Activated naive CD8-positive, alpha-beta T cell treated with anti-CD3 and anti-CD28 coated beads, Interleukin-2, amount 10 ng/mL, durations not matched to agents 7 days and 5 days (primary cell): ENCODE measurements around the gene NT5DC3. TPM values are rescaled to one million over a fixed set of nuclear protein-coding genes. Genes with fewer than 3 reads are reported as not detected.

ENCODE experiments used
- ATAC-seq: fragments of 150-1000 bp; cut with Tn5 transposase; one replicate; pipeline ENCODE4 v1.10.0; 2021; ENCODE audit warnings: low read depth, moderate library complexity
- POLR2A ChIA-PET: fragments of 350-600 bp; sonication (Branson Sonifier 250); formaldehyde crosslinking; loops from one replicate; lab custom pipeline; 2021; ENCODE audit warnings: antibody characterized with exemption; lab: Charles Lee
- DNase-seq: peaks from one replicate; pipeline ENCODE4 v3.0.0; 2021
- H3K27ac Mint-ChIP-seq: one replicate; pipeline ENCODE4 v1.8.0; 2022; ENCODE audit warnings: mild to moderate bottlenecking, mixed read lengths
- H3K27me3 Mint-ChIP-seq: one replicate; pipeline ENCODE4 v1.8.0; 2022; ENCODE audit warnings: mild to moderate bottlenecking, moderate library complexity, mixed read lengths
- H3K36me3 Mint-ChIP-seq: one replicate; pipeline ENCODE4 v1.8.0; 2021; ENCODE audit warnings: mild to moderate bottlenecking, mixed read lengths
- H3K4me1 Mint-ChIP-seq: one replicate; pipeline ENCODE4 v1.8.0; 2021; ENCODE audit warnings: mixed read lengths
- H3K4me3 Mint-ChIP-seq: one replicate; pipeline ENCODE4 v1.8.0; 2022; ENCODE audit warnings: mild to moderate bottlenecking, moderate library complexity, mixed read lengths
- H3K9me3 Mint-ChIP-seq: one replicate; pipeline ENCODE4 v1.8.0; 2021; ENCODE audit warnings: mixed read lengths
- total RNA-seq, 2 experiments: library from RNA; stranded (reverse); gene quantifications; one replicate each; pipeline ENCODE4 v1.2.3, GENCODE V29; 2021

The NT5DC3 gene
- total RNA-seq, 2 experiments from 2014 or later: 3.4 to 4.1 TPM

DNA sequence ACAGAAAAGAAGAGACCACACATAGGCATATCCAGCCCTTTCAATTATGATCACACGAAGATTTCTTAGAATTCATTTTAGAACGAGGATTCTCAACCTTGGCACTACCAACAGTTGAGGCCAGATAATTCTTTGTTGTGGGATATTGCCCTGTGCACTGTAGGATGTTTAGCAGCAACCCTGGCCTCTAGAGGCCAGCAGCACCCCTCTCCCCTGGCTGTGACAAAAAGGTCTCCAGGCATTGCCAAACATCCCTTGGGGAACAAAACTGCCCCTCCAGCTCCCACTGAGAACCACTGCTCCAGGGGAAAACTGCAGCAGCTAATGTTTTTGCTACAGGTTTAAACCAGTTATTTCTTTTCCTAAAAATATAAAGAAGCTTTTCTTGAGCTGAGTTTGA, 7.1 kb downstream of the NT5DC3 start:
- POLR2A ChIA-PET: no interaction called here
- H3K9me3 Mint-ChIP-seq: peaks cover 3% of the 10 kb centered on the region
- peaks cover 8% of the 10 kb centered on the region for H3K4me1 Mint-ChIP-seq
- no peak for ATAC-seq
- no peak for DNase-seq
- H3K27ac Mint-ChIP-seq: no peak overlapping the region
- H3K4me3 Mint-ChIP-seq: no peak overlapping the region
- peaks cover 3% of the 10 kb centered on the region for H3K36me3 Mint-ChIP-seq
- H3K27me3 Mint-ChIP-seq: no peaks in the 10 kb centered on the region

DNA sequence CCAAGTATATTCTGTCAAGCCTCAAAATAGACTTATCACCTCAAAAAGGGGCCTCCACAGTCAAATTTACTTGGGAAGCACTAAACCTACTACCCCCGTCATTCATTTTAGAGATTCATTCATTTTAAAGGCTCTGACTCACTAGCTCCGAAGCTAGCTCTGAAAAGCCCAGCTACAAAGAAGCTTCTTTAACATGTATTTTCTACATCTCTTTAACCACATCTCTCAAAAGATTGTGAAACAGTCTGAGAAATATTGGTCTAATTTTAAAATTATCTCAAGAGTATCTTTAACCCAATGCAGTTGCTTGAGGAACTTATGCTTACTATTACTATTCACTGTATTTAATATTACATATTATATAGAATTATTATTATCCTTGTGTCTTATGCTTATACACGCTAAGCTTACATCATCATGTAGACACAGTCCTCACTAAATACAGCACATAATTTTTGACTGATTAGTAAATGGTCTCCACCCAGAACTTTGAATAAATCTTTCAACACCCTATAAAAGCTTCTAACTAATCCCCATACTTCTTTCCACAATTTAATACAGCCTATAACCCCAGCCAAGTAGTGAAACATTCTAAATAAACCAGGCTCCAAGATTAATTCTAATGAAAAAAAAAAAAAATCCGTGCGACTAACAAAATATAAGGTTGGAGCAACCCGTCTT, 7.8 kb downstream of the NT5DC3 start:
- no peak overlapping the region for H3K27ac Mint-ChIP-seq
- peaks cover 3% of the 10 kb centered on the region for H3K9me3 Mint-ChIP-seq
- peaks cover 6% of the 10 kb centered on the region for H3K4me1 Mint-ChIP-seq
- H3K27me3 Mint-ChIP-seq: no peaks in the 10 kb centered on the region
- no peak overlapping the region for H3K4me3 Mint-ChIP-seq
- ATAC-seq (no peak), DNase-seq (no peak)
- H3K36me3 Mint-ChIP-seq: peaks cover 3% of the 10 kb centered on the region
- POLR2A ChIA-PET: no interaction called here

DNA sequence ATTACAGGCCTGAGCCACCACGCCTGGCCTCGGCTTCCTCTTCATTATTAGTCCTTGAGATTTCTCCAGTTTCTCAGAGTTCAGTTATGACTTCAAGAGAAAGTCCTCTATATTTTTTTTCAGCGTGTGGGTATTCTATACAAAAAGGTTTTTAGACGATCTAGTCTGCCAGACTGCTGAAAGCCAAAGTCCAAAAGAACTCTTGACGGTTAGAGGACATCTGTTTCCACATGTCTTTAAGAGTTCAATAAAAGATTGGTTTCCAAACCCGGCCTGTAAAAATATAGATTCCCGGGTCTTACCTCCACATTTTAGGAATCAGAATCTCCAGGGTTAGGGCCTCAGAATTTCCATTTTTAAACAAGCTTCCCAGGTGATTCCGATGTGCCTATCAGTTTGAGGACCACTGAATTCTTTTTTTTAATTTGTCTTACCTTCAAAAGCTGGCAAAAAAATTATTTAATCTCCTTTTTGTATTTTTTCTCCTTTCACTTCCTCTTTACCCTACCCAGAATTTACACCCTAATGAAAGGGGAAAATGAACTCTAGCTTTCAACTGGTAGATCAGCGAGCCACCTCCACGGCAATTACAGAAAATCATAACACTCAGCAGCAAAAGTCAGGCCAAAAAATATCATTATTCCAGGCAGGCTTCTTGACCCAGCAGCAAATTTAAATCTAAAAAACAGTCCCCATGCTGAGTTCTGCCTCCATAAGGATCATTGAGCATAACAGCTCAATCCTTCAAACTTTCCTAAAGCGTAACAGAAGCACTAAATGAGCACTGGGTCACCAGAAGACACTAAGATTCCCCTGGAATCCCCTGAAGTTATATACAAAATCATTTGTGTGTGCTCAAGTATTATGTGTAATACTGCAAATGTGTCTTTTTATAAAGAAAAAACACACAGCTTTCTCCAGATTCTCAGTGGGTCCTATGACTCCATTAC, 8.7 kb downstream of the NT5DC3 start:
- H3K4me1 Mint-ChIP-seq: peaks cover 6% of the 10 kb centered on the region
- H3K36me3 Mint-ChIP-seq: peaks cover 3% of the 10 kb centered on the region
- ATAC-seq: no peak
- no peak for DNase-seq
- POLR2A ChIA-PET: no interaction called here
- H3K27ac Mint-ChIP-seq: no peak overlapping the region
- peaks cover 3% of the 10 kb centered on the region for H3K9me3 Mint-ChIP-seq
- no peak overlapping the region for H3K4me3 Mint-ChIP-seq
- H3K27me3 Mint-ChIP-seq: no peaks in the 10 kb centered on the region

DNA sequence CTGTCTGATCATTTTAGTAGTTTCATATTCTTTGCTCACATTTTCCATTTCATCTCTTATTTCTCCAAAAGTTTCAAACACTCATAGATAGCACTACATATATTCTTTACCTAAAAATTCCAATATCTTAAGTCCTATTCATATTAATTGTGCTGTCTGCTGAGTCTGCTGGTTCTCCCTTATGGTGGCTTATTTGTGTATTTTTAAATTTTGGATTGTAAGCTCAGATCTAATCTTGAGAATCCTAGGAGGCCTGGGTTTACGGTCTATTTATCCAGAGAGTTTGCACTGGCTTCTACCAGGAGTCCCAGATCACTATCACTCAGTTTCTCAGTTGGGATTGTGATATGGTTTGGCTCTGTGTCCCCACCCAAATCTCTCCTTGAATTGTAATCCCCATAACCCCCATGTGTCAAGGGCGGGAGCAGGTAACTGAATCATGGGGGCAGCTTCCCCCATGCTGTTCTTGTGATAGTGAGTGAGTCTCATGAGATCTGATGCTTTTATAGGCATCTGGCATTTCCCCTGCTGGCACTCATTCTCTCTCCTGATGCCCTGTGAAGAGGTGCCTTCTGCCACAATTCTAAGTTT, 10.2 kb downstream of the NT5DC3 start:
- Mint-ChIP-seq H3K27ac (no peak overlapping the region), H3K4me1 (peaks cover 6% of the 10 kb centered on the region), H3K9me3 (peaks cover 3% of the 10 kb centered on the region), H3K27me3 (no peaks in the 10 kb centered on the region), H3K36me3 (peaks cover 3% of the 10 kb centered on the region), H3K4me3 (no peak overlapping the region)
- no peak for DNase-seq
- POLR2A ChIA-PET: no interaction called here
- no peak for ATAC-seq

DNA sequence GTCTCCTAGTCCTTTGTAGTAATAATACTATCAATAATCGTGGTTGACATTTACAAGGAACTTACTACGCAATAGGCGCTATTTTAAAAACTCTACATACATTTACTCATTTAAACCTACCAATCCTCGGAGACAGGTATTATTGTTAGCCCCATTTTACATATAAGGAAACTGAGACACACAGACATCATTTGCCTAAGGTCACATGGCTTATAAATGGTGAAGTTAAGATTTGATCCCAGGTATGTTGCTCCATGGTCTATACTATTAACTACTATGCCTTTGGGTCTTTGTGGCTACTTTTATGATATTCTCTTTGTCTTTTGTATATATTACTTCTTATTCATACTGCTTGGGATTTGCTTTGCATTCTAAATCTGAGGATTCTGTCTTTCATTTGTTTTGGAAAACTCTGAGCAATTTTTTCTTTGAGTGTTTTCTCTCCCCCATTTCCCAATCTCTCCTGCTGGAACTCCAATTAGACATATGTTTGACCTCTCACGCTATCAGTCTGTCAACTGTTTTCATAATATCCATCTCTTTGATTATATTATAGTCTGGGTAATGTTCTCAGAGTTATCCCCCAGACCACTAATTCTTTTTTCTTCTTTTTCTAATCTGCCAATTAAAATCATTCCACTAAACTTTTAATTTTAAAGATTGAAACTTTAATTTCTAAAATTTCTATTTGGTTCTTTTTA, 10.9 kb downstream of the NT5DC3 start:
- H3K4me1 Mint-ChIP-seq: peaks cover 6% of the 10 kb centered on the region
- H3K36me3 Mint-ChIP-seq: peaks cover 3% of the 10 kb centered on the region
- POLR2A ChIA-PET: no interaction called here
- no peak overlapping the region for H3K27ac Mint-ChIP-seq
- ATAC-seq: no peak
- peaks cover 3% of the 10 kb centered on the region for H3K9me3 Mint-ChIP-seq
- no peaks in the 10 kb centered on the region for H3K27me3 Mint-ChIP-seq
- no peak for DNase-seq
- no peak overlapping the region for H3K4me3 Mint-ChIP-seq

DNA sequence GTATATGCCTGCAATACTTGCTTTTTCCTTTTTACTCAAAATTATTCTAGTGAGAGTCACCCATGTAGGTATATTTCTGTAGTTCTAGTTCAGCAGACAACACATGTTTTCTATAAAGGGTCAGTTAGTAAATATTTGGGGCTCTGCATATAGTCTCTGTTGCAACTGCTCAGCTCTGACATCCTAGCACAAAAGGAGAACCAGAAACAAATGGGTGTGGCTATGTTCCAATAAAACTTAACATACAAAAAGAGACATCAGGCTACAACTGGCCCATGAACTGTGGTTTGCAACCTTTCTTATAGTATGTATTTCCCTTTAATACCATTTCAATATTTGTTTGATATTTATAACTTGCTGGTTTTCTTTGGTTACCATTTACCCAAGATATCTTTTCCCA, 11.9 kb downstream of the NT5DC3 start:
- ATAC-seq: no peak
- Mint-ChIP-seq H3K27me3 (no peaks in the 10 kb centered on the region), H3K36me3 (peaks cover 3% of the 10 kb centered on the region), H3K27ac (no peak overlapping the region), H3K4me1 (peaks cover 6% of the 10 kb centered on the region), H3K9me3 (peaks cover 3% of the 10 kb centered on the region), H3K4me3 (no peak overlapping the region)
- no peak for DNase-seq
- POLR2A ChIA-PET: no interaction called here

DNA sequence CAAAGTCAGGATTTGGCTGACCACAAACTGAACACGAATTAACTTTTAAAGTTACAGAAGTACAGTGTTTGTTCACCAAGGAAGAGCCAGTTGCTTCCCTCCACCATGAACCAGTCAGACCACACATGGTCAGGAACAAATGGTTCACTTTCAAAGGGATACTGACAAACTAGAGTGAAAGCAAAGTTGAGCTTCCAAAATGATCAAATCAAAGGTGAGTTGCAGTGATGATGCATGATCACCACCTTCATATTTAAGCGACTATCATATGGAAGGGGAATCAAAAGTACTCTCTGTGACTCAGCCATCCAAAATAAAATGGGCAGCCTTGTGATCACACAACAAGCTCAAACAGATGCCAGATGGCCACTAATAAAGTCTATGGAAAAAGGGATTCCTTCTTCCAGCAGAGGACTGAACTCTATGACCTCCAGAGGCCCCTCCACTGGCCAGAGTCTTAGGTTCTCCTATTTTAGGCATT, 13.1 kb downstream of the NT5DC3 start:
- DNase-seq: no peak
- Mint-ChIP-seq H3K36me3 (peaks cover 3% of the 10 kb centered on the region), H3K27ac (no peak overlapping the region), H3K4me1 (no peaks in the 10 kb centered on the region), H3K9me3 (peaks cover 3% of the 10 kb centered on the region), H3K4me3 (no peak overlapping the region), H3K27me3 (no peaks in the 10 kb centered on the region)
- ATAC-seq: no peak
- POLR2A ChIA-PET: no interaction called here

DNA sequence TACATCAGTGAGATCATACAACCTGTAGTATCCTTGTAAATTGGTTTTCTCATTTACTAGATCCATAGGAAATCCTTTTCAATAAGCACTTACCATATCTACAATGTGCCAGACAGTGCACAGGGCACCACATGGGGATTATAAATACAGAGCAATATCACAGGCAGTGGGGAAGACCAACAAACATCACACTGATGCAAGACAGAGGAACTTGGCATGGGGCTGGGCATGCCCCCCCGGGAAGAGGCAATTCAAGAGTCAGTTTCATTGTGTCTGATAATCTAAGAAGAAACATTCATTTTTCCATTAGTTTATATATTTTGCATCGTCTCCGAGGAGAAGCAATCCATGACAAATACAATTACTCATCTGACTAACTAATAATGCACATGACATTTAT, 16.2 kb downstream of the NT5DC3 start:
- H3K36me3 Mint-ChIP-seq: peaks cover 12% of the 10 kb centered on the region
- POLR2A ChIA-PET: no interaction called here

DNA sequence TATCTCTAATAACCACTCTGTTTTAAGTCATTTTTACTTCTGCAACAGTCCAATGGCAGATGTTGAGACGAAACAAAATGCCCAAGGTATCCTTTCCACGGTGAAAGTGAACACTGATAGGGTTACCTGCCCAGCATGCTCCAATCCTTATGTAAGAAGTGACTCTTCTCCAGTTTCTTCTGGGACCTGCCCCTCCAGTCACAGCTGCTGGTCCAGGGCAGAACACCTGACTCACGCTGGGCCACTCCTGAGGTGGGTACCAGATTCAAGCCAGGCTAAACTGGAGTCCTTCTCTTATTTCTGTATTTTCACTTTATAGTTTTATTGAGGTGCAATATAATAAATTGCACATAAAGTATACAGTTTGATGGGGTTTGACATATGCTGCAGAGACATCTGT, 16.7 kb downstream of the NT5DC3 start:
- POLR2A ChIA-PET: no interaction called here
- H3K27ac Mint-ChIP-seq: no peak overlapping the region
- peaks cover 12% of the 10 kb centered on the region for H3K36me3 Mint-ChIP-seq
- H3K27me3 Mint-ChIP-seq: no peaks in the 10 kb centered on the region
- peaks cover 7% of the 10 kb centered on the region for H3K9me3 Mint-ChIP-seq
- no peak overlapping the region for H3K4me3 Mint-ChIP-seq
- DNase-seq (no peak), ATAC-seq (no peak)
- no peaks in the 10 kb centered on the region for H3K4me1 Mint-ChIP-seq

More for the DNA sequence above, 16.2 kb downstream of the NT5DC3 start:
- no peak for DNase-seq
- H3K4me3 Mint-ChIP-seq: no peak overlapping the region
- peaks cover 7% of the 10 kb centered on the region for H3K9me3 Mint-ChIP-seq
- no peak for ATAC-seq
- H3K27me3 Mint-ChIP-seq: no peaks in the 10 kb centered on the region
- no peaks in the 10 kb centered on the region for H3K4me1 Mint-ChIP-seq
- H3K27ac Mint-ChIP-seq: no peak overlapping the region

DNA sequence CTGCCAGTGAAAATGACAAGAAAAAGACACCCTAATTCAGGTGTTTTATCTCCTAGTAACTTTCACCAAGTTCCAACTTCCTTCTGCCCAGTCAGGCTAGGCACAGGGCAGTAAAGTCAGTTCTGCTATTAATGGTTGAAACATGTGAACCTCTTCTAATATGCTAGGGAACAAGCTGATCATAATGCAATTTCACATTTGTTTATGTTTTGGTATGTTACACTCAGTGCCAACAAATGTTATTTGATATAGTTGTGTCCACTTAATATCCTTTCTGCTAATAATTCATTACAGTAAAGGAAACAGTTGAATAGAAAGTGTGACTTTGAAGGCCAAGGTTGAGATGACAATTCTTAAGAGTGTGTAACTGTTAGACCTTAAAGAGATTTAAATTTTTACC, 17.2 kb downstream of the NT5DC3 start:
- H3K9me3 Mint-ChIP-seq: peaks cover 7% of the 10 kb centered on the region
- H3K36me3 Mint-ChIP-seq: peaks cover 12% of the 10 kb centered on the region
- H3K4me3 Mint-ChIP-seq: no peak overlapping the region
- no peaks in the 10 kb centered on the region for H3K4me1 Mint-ChIP-seq
- POLR2A ChIA-PET: no interaction called here
- H3K27ac Mint-ChIP-seq: no peak overlapping the region
- ATAC-seq (no peak), DNase-seq (no peak)
- no peaks in the 10 kb centered on the region for H3K27me3 Mint-ChIP-seq

DNA sequence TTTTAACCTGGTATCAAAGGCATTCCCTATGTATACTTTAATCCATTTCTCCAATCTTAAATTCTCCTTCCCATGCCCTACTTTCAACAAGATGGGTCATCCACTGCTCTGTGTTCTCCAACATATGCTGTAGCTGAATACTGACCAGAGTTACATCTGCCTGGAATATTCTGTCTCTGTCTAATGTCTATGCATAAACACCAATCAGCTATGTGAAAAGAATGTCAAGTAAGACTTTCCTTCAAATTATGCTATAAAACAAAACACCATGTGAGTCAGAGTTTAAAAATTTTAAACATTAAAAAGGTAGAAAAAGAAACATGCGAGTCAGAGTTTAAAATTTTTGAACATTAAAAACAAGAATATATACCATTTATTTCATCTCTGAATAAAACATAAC, 19.3 kb downstream of the NT5DC3 start:
- POLR2A ChIA-PET: no interaction called here
- Mint-ChIP-seq H3K36me3 (peaks cover 12% of the 10 kb centered on the region), H3K27ac (no peak overlapping the region), H3K4me3 (no peak overlapping the region), H3K27me3 (no peaks in the 10 kb centered on the region), H3K4me1 (no peaks in the 10 kb centered on the region), H3K9me3 (peaks cover 7% of the 10 kb centered on the region)
- DNase-seq (no peak), ATAC-seq (no peak)

DNA sequence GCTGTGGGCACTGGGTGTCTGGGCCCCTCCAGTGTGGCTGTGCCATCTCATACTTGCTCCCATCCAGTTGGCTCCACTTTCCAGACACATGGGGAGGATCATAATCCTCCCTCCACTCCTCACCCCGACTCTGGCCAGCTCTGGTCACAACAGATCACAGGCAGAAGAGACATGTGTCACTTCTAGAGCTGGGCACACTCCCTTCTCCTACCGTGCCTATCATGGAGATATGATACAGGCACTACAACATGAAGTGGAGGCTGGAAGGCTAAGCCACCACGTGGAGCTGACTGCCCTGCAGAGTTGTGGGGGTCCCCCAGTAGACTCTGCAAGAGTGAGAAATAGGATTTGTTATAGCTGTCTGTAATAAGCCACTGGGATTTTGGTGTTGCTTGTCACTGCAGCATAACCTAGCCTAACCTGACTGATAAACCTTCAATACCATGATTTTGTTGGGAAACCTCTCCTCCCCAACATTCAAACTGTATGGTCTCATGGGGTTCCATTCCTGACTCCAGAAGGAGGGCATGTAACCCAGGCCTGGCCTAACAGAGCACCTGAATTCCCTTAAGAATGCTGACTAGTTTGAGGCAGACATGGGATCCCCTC, 20.0 kb downstream of the NT5DC3 start:
- no peak overlapping the region for H3K4me3 Mint-ChIP-seq
- no peaks in the 10 kb centered on the region for H3K27me3 Mint-ChIP-seq
- peaks cover 12% of the 10 kb centered on the region for H3K36me3 Mint-ChIP-seq
- POLR2A ChIA-PET: no interaction called here
- peaks cover 7% of the 10 kb centered on the region for H3K9me3 Mint-ChIP-seq
- H3K27ac Mint-ChIP-seq: no peak overlapping the region
- DNase-seq: no peak
- no peak for ATAC-seq
- no peaks in the 10 kb centered on the region for H3K4me1 Mint-ChIP-seq

DNA sequence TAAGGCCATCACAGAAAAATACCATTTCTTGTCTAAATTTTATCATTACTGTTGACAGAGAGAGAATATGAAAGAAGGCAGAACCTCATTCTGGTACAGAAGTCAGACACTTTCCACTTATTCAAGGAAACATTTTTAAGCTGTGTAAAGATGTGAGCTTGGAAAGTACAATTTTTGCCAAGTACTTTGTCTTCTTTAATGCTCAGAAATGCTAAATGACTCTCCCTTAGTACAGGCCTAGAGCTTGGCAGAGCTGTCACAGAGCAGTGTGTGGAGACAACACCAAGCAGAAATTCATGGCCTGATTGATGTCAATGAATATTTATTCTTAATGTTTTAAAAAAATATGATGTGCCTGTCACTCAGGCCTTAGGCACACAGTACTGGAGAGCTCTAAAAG, 20.7 kb downstream of the NT5DC3 start:
- ATAC-seq: no peak
- H3K9me3 Mint-ChIP-seq: peaks cover 7% of the 10 kb centered on the region
- H3K4me3 Mint-ChIP-seq: no peak overlapping the region
- no peak overlapping the region for H3K27ac Mint-ChIP-seq
- H3K4me1 Mint-ChIP-seq: no peaks in the 10 kb centered on the region
- H3K27me3 Mint-ChIP-seq: no peaks in the 10 kb centered on the region
- DNase-seq: no peak
- POLR2A ChIA-PET: no interaction called here
- H3K36me3 Mint-ChIP-seq: peaks cover 12% of the 10 kb centered on the region
